Measurements from ENCODE around the gene CCDC157. TPM values are rescaled to one million over a fixed set of nuclear protein-coding genes. Genes with fewer than 3 reads are reported as not detected.
"Not testable (repeated sequence)": the region's sequence is repeated elsewhere in the genome, so short reads cannot be mapped to it uniquely, and the experiment has no call there.

Gene CCDC157
- total RNA-seq, 1 donor from 2014 or later, result 4.7 TPM

- H3K4me1 Mint-ChIP-seq, result peaks cover 4% of the 10 kb centered on the region
- DNase-seq (ENCODE audit: low spot score in 2 of 2, unreplicated experiment in 2 of 2), result no peak
- no peak overlapping the region for H3K4me3 Mint-ChIP-seq
- TF ChIP-seq CTCF (IDR thresholded peaks at IDR 0.05; ENCODE audit: unreplicated experiment), result no peak
- H3K27ac Mint-ChIP-seq, result no peak overlapping the region
- H3K9me3 Mint-ChIP-seq, result no peaks in the 10 kb centered on the region
- H3K36me3 Mint-ChIP-seq, result peaks cover 52% of the 10 kb centered on the region
- no peaks in the 10 kb centered on the region for H3K27me3 Mint-ChIP-seq (ENCODE audit: low read depth)
These were observed 22.2 kb upstream of the CCDC157 start for GRCh38 chr22:30334646-30335045.

GRCh38 chr22:30335236-30335635 is 21.6 kb upstream of the CCDC157 start:
- no peak for TF ChIP-seq CTCF (IDR thresholded peaks at IDR 0.05; ENCODE audit: unreplicated experiment)
- Mint-ChIP-seq H3K36me3 (peaks cover 56% of the 10 kb centered on the region), H3K4me1 (peaks cover 4% of the 10 kb centered on the region), H3K27me3 (ENCODE audit: low read depth) (no peaks in the 10 kb centered on the region), H3K4me3 (no peak overlapping the region), H3K9me3 (no peaks in the 10 kb centered on the region), H3K27ac (no peak overlapping the region)
- DNase-seq (ENCODE audit: low spot score in 2 of 2, unreplicated experiment in 2 of 2), result no peak

- TF ChIP-seq CTCF (IDR thresholded peaks at IDR 0.05; ENCODE audit: unreplicated experiment), result no peak
- H3K9me3 Mint-ChIP-seq, result no peaks in the 10 kb centered on the region
- no peaks in the 10 kb centered on the region for H3K27me3 Mint-ChIP-seq (ENCODE audit: low read depth)
- peaks cover 62% of the 10 kb centered on the region for H3K36me3 Mint-ChIP-seq
- no peak for DNase-seq (ENCODE audit: low spot score in 2 of 2, unreplicated experiment in 2 of 2)
- no peaks in the 10 kb centered on the region for H3K4me1 Mint-ChIP-seq
- no peak overlapping the region for H3K4me3 Mint-ChIP-seq
- no peak overlapping the region for H3K27ac Mint-ChIP-seq
These were observed 19.9 kb upstream of the CCDC157 start for GRCh38 chr22:30336752-30337460.

- no peak overlapping the region for H3K27ac Mint-ChIP-seq
- no peak overlapping the region for H3K4me3 Mint-ChIP-seq
- no peak for DNase-seq (ENCODE audit: low spot score in 2 of 2, unreplicated experiment in 2 of 2)
These were observed 19.4 kb upstream of the CCDC157 start for GRCh38 chr22:30337461-30337778.

GRCh38 chr22:30338341-30338740 is 18.5 kb upstream of the CCDC157 start:
- not testable (repeated sequence) for H3K27me3 Mint-ChIP-seq (ENCODE audit: low read depth); DNase-seq (ENCODE audit: low spot score in 2 of 2, unreplicated experiment in 2 of 2); H3K9me3 Mint-ChIP-seq; H3K4me3 Mint-ChIP-seq; H3K4me1 Mint-ChIP-seq; H3K27ac Mint-ChIP-seq
- H3K36me3 Mint-ChIP-seq, result peaks cover 71% of the 10 kb centered on the region

More at GRCh38 chr22:30337461-30337778, 19.4 kb upstream of the CCDC157 start:
- no peak for TF ChIP-seq CTCF (IDR thresholded peaks at IDR 0.05; ENCODE audit: unreplicated experiment)
- H3K36me3 Mint-ChIP-seq, result peaks cover 68% of the 10 kb centered on the region
- H3K4me1 Mint-ChIP-seq, result no peaks in the 10 kb centered on the region
- H3K27me3 Mint-ChIP-seq (ENCODE audit: low read depth), result no peaks in the 10 kb centered on the region
- H3K9me3 Mint-ChIP-seq, result no peaks in the 10 kb centered on the region

GRCh38 chr22:30338802-30339201 is 18.0 kb upstream of the CCDC157 start:
- Mint-ChIP-seq H3K27ac (no peak overlapping the region), H3K4me3 (no peak overlapping the region), H3K9me3 (no peaks in the 10 kb centered on the region), H3K36me3 (peaks cover 74% of the 10 kb centered on the region), H3K27me3 (ENCODE audit: low read depth) (no peaks in the 10 kb centered on the region), H3K4me1 (no peaks in the 10 kb centered on the region)
- DNase-seq (ENCODE audit: low spot score in 2 of 2, unreplicated experiment in 2 of 2), result no peak
- no peak for TF ChIP-seq CTCF (IDR thresholded peaks at IDR 0.05; ENCODE audit: unreplicated experiment)
